Large intestine (tissue), 3 donors: ENCODE data around the gene BRCA1. TPM values are rescaled to one million over a fixed set of nuclear protein-coding genes. Genes with fewer than 3 reads are reported as not detected.
A peak's percentile ranks its signal among the peaks of the same experiment; 100 is the strongest.
"Not testable (repeated sequence)": the region's sequence is repeated elsewhere in the genome, so short reads cannot be mapped to it uniquely, and the experiment has no call there.

Source experiments
- DNase-seq, 2 donors: peaks; one replicate each; pipeline versions ENCODE4 v3.0.0 to v3.0.0-alpha.2; 2013
- H3K27ac ChIP-seq: one replicate; pipeline ENCODE4 v1.5.1; 2013; ENCODE audit warnings: low read length
- H3K27me3 ChIP-seq: 2 replicates; pipeline ENCODE4 v1.6.1; 2013; ENCODE audit warnings: low read length; ENCODE audit not compliant: control insufficient read depth, insufficient read depth
- H3K36me3 ChIP-seq: 2 replicates; pipeline ENCODE4 v1.6.1; 2013; ENCODE audit warnings: low read length; ENCODE audit not compliant: control insufficient read depth, insufficient read depth
- H3K4me1 ChIP-seq: one replicate; pipeline ENCODE4 v1.6.1; 2013; ENCODE audit warnings: low read length; ENCODE audit not compliant: control insufficient read depth, insufficient read depth
- H3K4me3 ChIP-seq: one replicate; pipeline ENCODE4 v1.5.1; 2013; ENCODE audit warnings: low read length
- H3K9me3 ChIP-seq: one replicate; pipeline ENCODE4 v1.6.1; 2013; ENCODE audit warnings: mild to moderate bottlenecking, low read depth, low read length, moderate library complexity; ENCODE audit not compliant: control insufficient read depth
- WGBS: methylation state at CpG from one replicate; pipeline ENCODE4 v1.1.5; 2013; ENCODE audit warnings: low lambda C conversion rate; ENCODE audit not compliant: insufficient coverage; 5-methylcytosine and 5-hydroxymethylcytosine counted together
- polyA plus RNA-seq: library from polyadenylated mRNA; unstranded; fragments of 120-200 nt; gene quantifications from one replicate; pipeline ENCODE4 v1.2.1, GENCODE V29; 2013

The BRCA1 gene
- polyA plus RNA-seq, 1 donor = 10.4 TPM

DNA sequence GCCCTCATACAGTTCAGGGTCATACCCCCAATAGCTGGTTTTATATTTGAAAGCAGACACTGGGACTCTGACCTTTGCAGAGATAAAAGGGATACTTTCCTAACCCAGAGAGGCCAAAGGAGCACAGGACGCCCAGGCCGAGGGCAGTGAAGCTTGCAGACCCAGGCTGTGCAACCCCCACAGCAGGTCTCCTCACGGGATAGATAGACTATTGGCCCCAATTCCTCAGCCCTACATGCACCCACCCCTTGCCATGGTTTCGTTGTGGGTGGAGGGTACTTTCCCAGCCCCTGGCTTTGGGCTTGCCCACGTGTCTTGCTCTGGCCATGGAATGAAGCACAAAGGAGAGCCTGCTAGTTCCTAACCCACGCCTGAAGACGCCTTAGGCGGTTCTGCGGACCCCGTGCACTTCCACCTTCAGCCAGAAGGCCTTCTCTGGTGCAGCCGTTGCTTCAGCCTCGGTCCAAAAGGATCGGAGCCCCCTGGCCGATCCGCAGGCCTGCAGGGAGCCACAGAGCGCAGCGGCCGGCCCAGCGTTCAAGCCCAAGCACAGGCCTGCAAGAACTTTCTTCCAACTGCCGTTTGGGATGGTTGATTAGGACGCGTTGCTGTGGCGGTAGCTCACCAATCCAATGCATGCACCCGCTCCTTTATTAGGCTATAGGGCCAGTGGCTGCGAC lies 9.8 kb upstream of the BRCA1 start:
- H3K4me1 ChIP-seq = no peaks in the 10 kb centered on the region
- no peak overlapping the region for H3K27ac ChIP-seq
- no peak overlapping the region for H3K4me3 ChIP-seq
- DNase-seq = peak in 1 of 2 donors; percentile 9
- no CpG with 5 or more reads among the region's 25 CpGs for WGBS
- peaks cover 36% of the 10 kb centered on the region for H3K36me3 ChIP-seq
- H3K9me3 ChIP-seq = peaks cover 11% of the 10 kb centered on the region
- no peaks in the 10 kb centered on the region for H3K27me3 ChIP-seq

GRCh38 chr17:43133439-43133838 lies 8.3 kb upstream of the BRCA1 start:
- WGBS = 100% methylated on average over 1 of the region's 5 CpGs
- not testable (repeated sequence) for H3K27ac ChIP-seq, H3K27me3 ChIP-seq, H3K4me3 ChIP-seq, DNase-seq, H3K4me1 ChIP-seq
- Histone ChIP-seq H3K36me3 (peaks cover 36% of the 10 kb centered on the region), H3K9me3 (peaks cover 11% of the 10 kb centered on the region)

DNA sequence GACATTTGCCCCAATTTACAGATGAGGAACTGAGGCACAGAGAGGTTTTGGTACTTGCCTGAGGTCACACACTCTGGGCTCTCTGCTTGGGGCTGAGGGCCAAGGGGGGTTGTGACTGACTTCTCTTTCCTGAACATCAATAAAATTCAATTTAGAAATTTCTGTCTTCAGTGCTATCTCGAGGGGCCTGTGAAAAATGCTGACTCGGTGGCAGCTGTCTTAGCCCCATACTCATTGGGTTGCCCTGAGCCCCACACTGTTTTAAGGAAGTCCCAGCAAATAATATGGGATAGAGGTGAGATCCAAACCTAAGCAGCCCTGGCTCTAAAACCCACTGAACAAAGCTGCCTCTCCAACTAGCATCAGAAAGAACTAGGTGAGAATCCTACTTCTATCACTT lies 7.0 kb upstream of the BRCA1 start:
- Histone ChIP-seq H3K4me3 (no peak overlapping the region), H3K27ac (no peak overlapping the region), H3K36me3 (peaks cover 38% of the 10 kb centered on the region), H3K4me1 (no peaks in the 10 kb centered on the region), H3K9me3 (peaks cover 13% of the 10 kb centered on the region), H3K27me3 (no peaks in the 10 kb centered on the region)
- no peak for DNase-seq
- WGBS = no CpG with 5 or more reads among the region's 2 CpGs

DNA sequence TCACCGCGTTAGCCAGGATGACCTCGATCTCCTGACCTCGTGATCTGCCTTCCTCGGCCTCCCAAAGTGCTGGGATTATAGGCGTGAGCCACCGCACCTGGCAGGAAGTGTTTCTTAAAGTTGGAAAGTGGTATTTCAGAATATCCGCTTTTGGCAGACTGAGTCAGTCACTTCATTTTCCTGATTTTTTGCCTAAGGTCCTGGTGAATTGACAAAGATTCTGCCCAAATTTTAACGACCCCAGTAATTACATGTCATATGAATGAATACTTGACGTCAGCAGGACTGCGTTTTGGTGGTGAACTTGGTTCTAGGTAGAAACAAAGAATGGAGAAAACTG lies 4.5 kb upstream of the BRCA1 start:
- H3K4me1 ChIP-seq = peaks cover 5% of the 10 kb centered on the region
- no peak overlapping the region for H3K4me3 ChIP-seq
- 100% methylated on average over 2 of the region's 11 CpGs for WGBS
- no peaks in the 10 kb centered on the region for H3K27me3 ChIP-seq
- DNase-seq = no peak
- peaks cover 11% of the 10 kb centered on the region for H3K9me3 ChIP-seq
- no peak overlapping the region for H3K27ac ChIP-seq
- H3K36me3 ChIP-seq = peaks cover 26% of the 10 kb centered on the region

DNA sequence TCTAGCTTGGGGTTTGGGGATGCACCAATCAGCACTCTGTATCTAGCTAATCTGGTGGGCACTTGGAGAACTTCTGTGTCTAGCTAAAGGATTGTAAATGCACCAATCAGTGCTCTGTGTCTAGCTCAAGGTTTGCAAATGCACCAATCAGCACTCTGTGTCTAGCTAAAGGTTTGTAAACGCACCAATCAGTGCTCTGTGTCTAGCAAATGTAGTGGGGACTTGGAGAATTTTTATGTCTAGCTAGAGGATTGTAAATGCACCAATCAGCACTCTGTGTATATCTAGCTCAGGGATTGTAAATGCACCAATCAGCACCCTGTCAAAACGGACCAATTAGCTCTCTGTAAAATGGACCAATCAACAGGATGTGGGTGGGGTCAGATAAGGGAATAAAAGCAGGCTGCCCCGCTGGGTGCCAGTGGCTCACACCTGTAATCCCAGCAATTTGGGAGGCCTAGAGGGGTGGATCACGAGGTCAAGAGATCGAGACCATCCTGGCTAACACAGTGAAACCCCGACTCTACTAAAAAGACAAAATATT lies 2.2 kb upstream of the BRCA1 start:
- H3K27me3 ChIP-seq, H3K4me1 ChIP-seq, H3K4me3 ChIP-seq, DNase-seq, H3K27ac ChIP-seq, H3K36me3 ChIP-seq: not testable (repeated sequence)
- H3K9me3 ChIP-seq = peaks cover 11% of the 10 kb centered on the region
- no CpG with 5 or more reads among the region's 6 CpGs for WGBS

DNA sequence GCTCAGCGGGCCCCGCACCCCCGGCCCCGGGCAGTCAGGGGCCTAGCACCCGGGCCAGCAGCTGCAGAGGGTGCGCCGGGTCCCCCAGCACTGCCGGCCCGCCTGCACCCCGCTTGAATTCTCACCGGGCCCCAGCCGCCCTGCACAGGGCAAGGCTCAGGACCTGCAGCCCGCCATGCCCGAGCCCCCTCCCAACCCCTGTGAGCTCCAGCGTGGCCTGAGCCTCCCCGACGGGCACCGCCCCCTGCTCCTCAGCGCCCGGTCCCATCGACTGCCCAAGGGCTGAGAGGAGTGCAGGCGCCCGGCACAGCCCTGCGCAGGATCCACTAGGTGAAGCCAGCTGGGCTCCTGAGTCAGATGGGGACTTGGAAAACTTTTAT lies 1.7 kb upstream of the BRCA1 start:
- H3K27me3 ChIP-seq = no peaks in the 10 kb centered on the region
- H3K36me3 ChIP-seq = peaks cover 5% of the 10 kb centered on the region
- no CpG with 5 or more reads among the region's 24 CpGs for WGBS
- no peak for DNase-seq
- H3K4me3 ChIP-seq = no peak overlapping the region
- peaks cover 5% of the 10 kb centered on the region for H3K4me1 ChIP-seq
- no peak overlapping the region for H3K27ac ChIP-seq
- H3K9me3 ChIP-seq = peaks cover 11% of the 10 kb centered on the region

DNA sequence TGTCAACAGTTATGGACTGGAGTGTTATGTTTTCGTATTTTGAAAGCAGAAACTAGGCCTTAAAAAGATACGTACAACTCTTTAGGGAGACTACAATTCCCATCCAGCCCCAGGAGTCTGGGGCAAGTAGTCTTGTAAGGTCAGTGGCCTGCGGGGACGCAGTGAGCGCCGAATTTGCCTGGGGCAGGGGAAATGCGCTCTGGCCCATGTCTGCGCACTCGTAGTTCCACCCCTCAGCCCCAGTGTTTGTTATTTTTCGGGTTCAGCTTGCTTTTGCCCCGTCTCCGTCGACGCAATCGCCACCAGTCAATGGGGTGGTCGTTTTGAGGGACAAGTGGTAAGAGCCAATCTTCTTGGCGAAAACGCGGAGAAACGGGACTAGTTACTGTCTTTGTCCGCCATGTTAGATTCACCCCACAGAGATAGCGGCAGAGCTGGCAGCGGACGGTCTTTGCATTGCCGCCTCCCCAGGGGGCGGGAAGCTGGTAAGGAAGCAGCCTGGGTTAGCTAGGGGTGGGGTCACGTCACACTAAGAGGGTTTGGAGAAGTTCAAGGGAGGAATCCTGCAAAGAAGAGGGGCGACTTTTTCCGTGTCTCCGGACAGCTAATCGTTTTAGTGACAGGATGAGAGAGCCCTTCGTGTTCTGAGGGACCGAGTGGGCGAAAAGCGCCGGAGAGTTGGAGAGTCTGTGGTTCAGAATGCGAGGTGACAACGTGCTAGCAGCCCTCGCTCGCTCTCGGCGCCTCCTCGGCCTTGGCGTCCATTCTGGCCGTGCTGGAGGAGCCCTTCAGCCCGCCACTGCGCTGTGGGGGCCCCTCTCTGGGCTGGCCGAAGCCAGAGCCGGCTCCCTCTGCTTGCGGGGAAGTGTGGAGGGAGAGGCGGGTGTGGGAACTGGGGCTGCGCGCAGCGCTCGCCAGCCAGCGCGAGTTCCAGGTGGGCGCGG lies 1.1 kb upstream of the BRCA1 start:
- H3K27ac ChIP-seq = peak overlapping the region; percentile 88
- WGBS = no CpG with 5 or more reads among the region's 59 CpGs
- H3K36me3 ChIP-seq = peaks cover 4% of the 10 kb centered on the region
- peak overlapping the region; percentile 67 for H3K4me3 ChIP-seq
- DNase-seq = no peak
- no peaks in the 10 kb centered on the region for H3K27me3 ChIP-seq
- peaks cover 5% of the 10 kb centered on the region for H3K4me1 ChIP-seq
- peaks cover 11% of the 10 kb centered on the region for H3K9me3 ChIP-seq

GRCh38 chr17:43118679-43119615 lies 6.2 kb downstream of the BRCA1 start:
- 92% methylated on average over 3 of the region's 14 CpGs for WGBS
- H3K27ac ChIP-seq = no peak overlapping the region
- H3K9me3 ChIP-seq = no peaks in the 10 kb centered on the region
- H3K4me3 ChIP-seq = no peak overlapping the region
- no peak for DNase-seq
- H3K36me3 ChIP-seq = no peaks in the 10 kb centered on the region
- peaks cover 3% of the 10 kb centered on the region for H3K4me1 ChIP-seq
- no peaks in the 10 kb centered on the region for H3K27me3 ChIP-seq

GRCh38 chr17:43114151-43114552 lies 11.0 kb downstream of the BRCA1 start:
- Histone ChIP-seq H3K27ac (peak overlapping the region; percentile 50), H3K4me3 (no peak overlapping the region), H3K9me3 (no peaks in the 10 kb centered on the region), H3K4me1 (peaks cover 6% of the 10 kb centered on the region), H3K27me3 (no peaks in the 10 kb centered on the region), H3K36me3 (peaks cover under 1% of the 10 kb centered on the region)
- no CpG with 5 or more reads among the region's 2 CpGs for WGBS
- DNase-seq = peak; percentile 31 to 75

DNA sequence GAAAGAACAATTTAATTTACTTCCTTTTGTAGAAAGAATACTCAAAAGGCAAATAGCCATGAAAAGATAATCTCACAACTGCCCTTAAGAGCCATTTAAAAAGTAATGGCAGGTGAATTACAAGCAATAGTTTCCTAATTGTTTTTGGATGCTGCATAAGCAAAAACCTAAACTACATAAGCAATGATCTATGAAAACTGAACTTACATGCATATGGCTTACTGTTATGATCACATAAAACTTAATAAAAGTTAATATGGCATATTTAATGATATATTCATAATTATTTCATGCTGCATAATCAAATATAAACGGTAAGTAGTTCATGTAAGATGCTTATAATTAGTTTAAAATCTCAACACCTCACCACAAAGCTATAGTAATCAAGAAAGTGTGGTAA lies 18.6 kb downstream of the BRCA1 start:
- WGBS = no CpG with 5 or more reads among the region's 1 CpG
- Histone ChIP-seq H3K4me1 (no peaks in the 10 kb centered on the region), H3K27ac (no peak overlapping the region), H3K27me3 (no peaks in the 10 kb centered on the region), H3K4me3 (no peak overlapping the region), H3K36me3 (peaks cover 7% of the 10 kb centered on the region), H3K9me3 (no peaks in the 10 kb centered on the region)
- DNase-seq = no peak
